ENCODE results near the gene VWA8. TPM values are rescaled to one million over a fixed set of nuclear protein-coding genes. Genes with fewer than 3 reads are reported as not detected.
A peak's percentile ranks its signal among the peaks of the same experiment; 100 is the strongest.

VWA8 gene
- total and polyA plus RNA-seq, 2 of the 13 experiments (the other 11 are each of a cell fraction or from before 2014, with no cell fraction given), result 9.1 to 17.3 TPM

DNA sequence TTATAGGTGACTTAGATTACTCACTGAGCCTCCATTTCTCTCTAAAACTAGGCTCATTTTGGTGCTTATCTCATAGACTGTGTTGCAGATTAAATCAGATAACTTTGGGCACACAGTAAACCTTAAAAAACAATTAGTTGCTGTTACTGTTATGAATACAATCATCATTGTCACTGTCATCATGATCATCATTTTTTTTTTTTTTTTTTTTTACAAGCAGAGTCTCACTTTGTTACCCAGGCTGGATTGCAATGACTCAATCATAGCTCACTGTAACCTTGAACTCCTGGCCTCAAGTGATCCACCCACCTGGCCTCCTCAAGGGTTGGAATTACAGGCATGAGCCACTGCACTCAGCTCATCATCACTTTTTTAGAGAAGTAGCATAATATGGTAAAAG is 60.0 kb downstream of the VWA8 start:
- Histone ChIP-seq H3K9ac (ENCODE audit: insufficient read depth, low read depth, low read length) (no peak overlapping the region), H3K36me3 (replicated peaks in 1 of 2; ENCODE audit: control insufficient read depth in 1 of 2, insufficient read depth in 2 of 2, low read length in 2 of 2) (peaks cover 0 to 2% of the 10 kb centered on the region in 2 experiments; a peak in 1 of 5 replicates), H3K9me3 (ENCODE audit: low read length) (no peaks in the 10 kb centered on the region), H3K4me2 (ENCODE audit: low read depth, low read length) (no peak overlapping the region), H3K4me3 (replicated peaks in 1 of 3; ENCODE audit: insufficient read depth in 1 of 3, low read depth in 2 of 3, low read length in 3 of 3) (no peak overlapping the region), H3K27me3 (ENCODE audit: control insufficient read depth in 1 of 2, insufficient read depth in 2 of 2, low read length in 2 of 2) (no peaks in the 10 kb centered on the region), H3K79me2 (ENCODE audit: insufficient read depth, low read length) (no peaks in the 10 kb centered on the region), H4K20me1 (ENCODE audit: insufficient read depth, low read length) (no peaks in the 10 kb centered on the region), H2AFZ (ENCODE audit: low read length) (no peak overlapping the region), H3K27ac (ENCODE audit: extremely low read length, insufficient read depth, low read length) (no peak overlapping the region), H3K4me1 (ENCODE audit: insufficient read depth, low read length) (peaks cover 10% of the 10 kb centered on the region)
- CTCF ChIA-PET (ENCODE audit: low intra/inter-chr PET ratio, low total read pairs), result no interaction called here
- in situ Hi-C loops (cut with HindIII; ENCODE audit: extremely low pct_ligation_motif_present, low pct_unique_long_range_greater_than_20kb), result no loop called here
- intact Hi-C loops (cut with micrococcal nuclease; ENCODE audit: unreplicated experiment), result no loop called here
- BruUV-seq (replicated peaks), result no TSS peak
- FAIRE-seq, result peak; percentile 28
- peak; percentile 73 for DNase-seq (ENCODE audit: low spot score)
- POLR2A ChIA-PET, result interaction anchor here (0.9 kb wide), 1 partner anchor 59 kb away, joined by 3 read pairs; no protein-coding TSS in a partner anchor
- peak; percentile 75 for ATAC-seq
- TF ChIP-seq TEAD3 (CRISPR knock-in tag; optimal IDR thresholded peaks at IDR 0.05; ENCODE audit: borderline replicate concordance) (peak; percentile 26), ZKSCAN8 (CRISPR knock-in tag; IDR thresholded peaks at IDR 0.05; ENCODE audit: borderline replicate concordance) (no peak), FOSL2 (CRISPR knock-in tag; IDR thresholded peaks at IDR 0.05) (peak; percentile 65), ZBTB38 (CRISPR knock-in tag; IDR thresholded peaks at IDR 0.05) (no peak), ZNF598 (CRISPR knock-in tag; IDR thresholded peaks at IDR 0.05; ENCODE audit: borderline replicate concordance) (no peak), DNMT1 (CRISPR knock-in tag; IDR thresholded peaks at IDR 0.05) (no peak), ZNF761 (CRISPR knock-in tag; conservative IDR thresholded peaks at IDR 0.05) (no peak), ZSCAN31 (CRISPR knock-in tag; IDR thresholded peaks at IDR 0.05; ENCODE audit: low read depth) (no peak), FOSL1 (CRISPR knock-in tag; IDR thresholded peaks at IDR 0.05; ENCODE audit: borderline replicate concordance) (no peak), FOXP1 (IDR thresholded peaks at IDR 0.05) (no peak), FOXP1 (CRISPR knock-in tag; IDR thresholded peaks at IDR 0.05) (no peak), RARA (CRISPR knock-in tag; IDR thresholded peaks at IDR 0.05) (peak; percentile 84), HNF4A (CRISPR knock-in tag; IDR thresholded peaks at IDR 0.05) (0 out of 2 replicates have a peak, but pooled peaks have one; percentile 14), BRD4 (CRISPR knock-in tag; IDR thresholded peaks at IDR 0.05) (no peak), ZNF362 (CRISPR knock-in tag; IDR thresholded peaks at IDR 0.05; ENCODE audit: borderline replicate concordance) (peak; percentile 59; the same call in 1 of the 2 replicates), ZNF263 (CRISPR knock-in tag; IDR thresholded peaks at IDR 0.05) (no peak), NR2F6 (IDR thresholded peaks at IDR 0.05) (peak; percentile 62; the same call in 1 of the 2 replicates), NR2F6 (CRISPR knock-in tag; IDR thresholded peaks at IDR 0.05) (peak; percentile 65), NR2F1 (CRISPR knock-in tag; IDR thresholded peaks at IDR 0.05) (peak in 1 of 2 experiments; percentile 77; a peak in 2 of 4 replicates), NFE2L1 (CRISPR knock-in tag; IDR thresholded peaks at IDR 0.05; ENCODE audit: borderline replicate concordance) (no peak)
- TF ChIP-seq, protein P1, sequence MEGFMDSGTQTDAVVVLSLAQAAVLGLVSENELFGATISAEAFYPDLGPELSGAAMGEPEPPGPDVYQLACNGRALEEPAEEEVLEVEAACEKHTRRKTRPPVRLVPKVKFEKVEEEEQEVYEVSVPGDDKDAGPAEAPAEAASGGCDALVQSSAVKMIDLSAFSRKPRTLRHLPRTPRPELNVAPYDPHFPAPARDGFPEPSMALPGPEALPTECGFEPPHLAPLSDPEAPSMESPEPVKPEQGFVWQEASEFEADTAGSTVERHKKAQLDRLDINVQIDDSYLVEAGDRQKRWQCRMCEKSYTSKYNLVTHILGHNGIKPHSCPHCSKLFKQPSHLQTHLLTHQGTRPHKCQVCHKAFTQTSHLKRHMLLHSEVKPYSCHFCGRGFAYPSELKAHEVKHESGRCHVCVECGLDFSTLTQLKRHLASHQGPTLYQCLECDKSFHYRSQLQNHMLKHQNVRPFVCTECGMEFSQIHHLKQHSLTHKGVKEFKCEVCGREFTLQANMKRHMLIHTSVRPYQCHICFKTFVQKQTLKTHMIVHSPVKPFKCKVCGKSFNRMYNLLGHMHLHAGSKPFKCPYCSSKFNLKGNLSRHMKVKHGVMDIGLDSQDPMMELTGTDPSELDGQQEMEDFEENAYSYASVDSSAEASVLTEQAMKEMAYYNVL (CRISPR knock-in tag; IDR thresholded peaks at IDR 0.05; ENCODE audit: borderline replicate concordance), result no peak
- TF ChIP-seq, protein P2, sequence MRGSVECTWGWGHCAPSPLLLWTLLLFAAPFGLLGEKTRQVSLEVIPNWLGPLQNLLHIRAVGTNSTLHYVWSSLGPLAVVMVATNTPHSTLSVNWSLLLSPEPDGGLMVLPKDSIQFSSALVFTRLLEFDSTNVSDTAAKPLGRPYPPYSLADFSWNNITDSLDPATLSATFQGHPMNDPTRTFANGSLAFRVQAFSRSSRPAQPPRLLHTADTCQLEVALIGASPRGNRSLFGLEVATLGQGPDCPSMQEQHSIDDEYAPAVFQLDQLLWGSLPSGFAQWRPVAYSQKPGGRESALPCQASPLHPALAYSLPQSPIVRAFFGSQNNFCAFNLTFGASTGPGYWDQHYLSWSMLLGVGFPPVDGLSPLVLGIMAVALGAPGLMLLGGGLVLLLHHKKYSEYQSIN (CRISPR knock-in tag; IDR thresholded peaks at IDR 0.05; ENCODE audit: borderline replicate concordance), result no peak
- TF ChIP-seq, protein P3, sequence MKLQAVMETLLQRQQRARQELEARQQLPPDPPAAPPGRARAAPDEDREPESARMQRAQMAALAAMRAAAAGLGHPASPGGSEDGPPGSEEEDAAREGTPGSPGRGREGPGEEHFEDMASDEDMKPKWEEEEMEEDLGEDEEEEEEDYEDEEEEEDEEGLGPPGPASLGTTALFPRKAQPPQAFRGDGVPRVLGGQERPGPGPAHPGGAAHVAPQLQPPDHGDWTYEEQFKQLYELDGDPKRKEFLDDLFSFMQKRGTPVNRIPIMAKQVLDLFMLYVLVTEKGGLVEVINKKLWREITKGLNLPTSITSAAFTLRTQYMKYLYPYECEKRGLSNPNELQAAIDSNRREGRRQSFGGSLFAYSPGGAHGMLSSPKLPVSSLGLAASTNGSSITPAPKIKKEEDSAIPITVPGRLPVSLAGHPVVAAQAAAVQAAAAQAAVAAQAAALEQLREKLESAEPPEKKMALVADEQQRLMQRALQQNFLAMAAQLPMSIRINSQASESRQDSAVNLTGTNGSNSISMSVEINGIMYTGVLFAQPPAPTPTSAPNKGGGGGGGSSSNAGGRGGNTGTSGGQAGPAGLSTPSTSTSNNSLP (IDR thresholded peaks at IDR 0.05; ENCODE audit: low read depth, low read length), result no peak
